ENCODE data around the gene CFAP299. TPM values are rescaled to one million over a fixed set of nuclear protein-coding genes. Genes with fewer than 3 reads are reported as not detected.
"Not testable (repeated sequence)": the region's sequence is repeated elsewhere in the genome, so short reads cannot be mapped to it uniquely, and the experiment has no call there.

Gene CFAP299
- total RNA-seq, 2 donors from 2014 or later, result 0.17 TPM; not detected in 1

DNA sequence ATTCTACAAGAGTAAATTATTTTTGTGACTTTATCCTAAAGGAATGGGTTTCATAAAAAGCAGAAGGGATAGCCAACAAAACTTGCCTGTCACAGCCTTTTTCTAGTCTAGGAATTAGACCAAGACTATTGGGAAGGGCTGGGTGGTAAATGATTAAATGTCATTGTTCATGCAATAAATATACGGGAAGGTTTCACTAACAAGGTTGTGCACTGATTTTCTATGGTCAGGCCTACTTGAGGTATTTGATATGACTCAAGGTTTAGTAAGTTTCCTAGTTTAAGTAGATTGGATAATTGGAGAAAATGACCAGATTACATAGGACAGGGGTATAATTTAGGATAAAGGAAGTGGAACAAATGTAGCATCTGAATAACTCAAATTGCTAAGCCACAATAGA is 445.9 kb downstream of the CFAP299 start:
- Histone ChIP-seq H3K9me3 (no peaks in the 10 kb centered on the region), H3K4me1 (replicated peaks) (no peaks in the 10 kb centered on the region), H3K27ac (no peak overlapping the region), H3K36me3 (no peaks in the 10 kb centered on the region), H3K4me3 (no peak overlapping the region), H3K27me3 (replicated peaks; ENCODE audit: insufficient read depth) (no peaks in the 10 kb centered on the region)
- WGBS, result 62% methylated on average over 1 of the region's 1 CpG
- intact Hi-C loops (cut with DNase I), result no loop called here
- DNase-seq (ENCODE audit: low spot score), result no peak
- TF ChIP-seq POLR2AphosphoS5 (IDR thresholded peaks at IDR 0.05), result no peak
- TF ChIP-seq POLR2A (IDR thresholded peaks at IDR 0.05), result no peak
- TF ChIP-seq, protein P1, sequence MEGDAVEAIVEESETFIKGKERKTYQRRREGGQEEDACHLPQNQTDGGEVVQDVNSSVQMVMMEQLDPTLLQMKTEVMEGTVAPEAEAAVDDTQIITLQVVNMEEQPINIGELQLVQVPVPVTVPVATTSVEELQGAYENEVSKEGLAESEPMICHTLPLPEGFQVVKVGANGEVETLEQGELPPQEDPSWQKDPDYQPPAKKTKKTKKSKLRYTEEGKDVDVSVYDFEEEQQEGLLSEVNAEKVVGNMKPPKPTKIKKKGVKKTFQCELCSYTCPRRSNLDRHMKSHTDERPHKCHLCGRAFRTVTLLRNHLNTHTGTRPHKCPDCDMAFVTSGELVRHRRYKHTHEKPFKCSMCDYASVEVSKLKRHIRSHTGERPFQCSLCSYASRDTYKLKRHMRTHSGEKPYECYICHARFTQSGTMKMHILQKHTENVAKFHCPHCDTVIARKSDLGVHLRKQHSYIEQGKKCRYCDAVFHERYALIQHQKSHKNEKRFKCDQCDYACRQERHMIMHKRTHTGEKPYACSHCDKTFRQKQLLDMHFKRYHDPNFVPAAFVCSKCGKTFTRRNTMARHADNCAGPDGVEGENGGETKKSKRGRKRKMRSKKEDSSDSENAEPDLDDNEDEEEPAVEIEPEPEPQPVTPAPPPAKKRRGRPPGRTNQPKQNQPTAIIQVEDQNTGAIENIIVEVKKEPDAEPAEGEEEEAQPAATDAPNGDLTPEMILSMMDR (IDR thresholded peaks at IDR 0.05), result no peak

DNA sequence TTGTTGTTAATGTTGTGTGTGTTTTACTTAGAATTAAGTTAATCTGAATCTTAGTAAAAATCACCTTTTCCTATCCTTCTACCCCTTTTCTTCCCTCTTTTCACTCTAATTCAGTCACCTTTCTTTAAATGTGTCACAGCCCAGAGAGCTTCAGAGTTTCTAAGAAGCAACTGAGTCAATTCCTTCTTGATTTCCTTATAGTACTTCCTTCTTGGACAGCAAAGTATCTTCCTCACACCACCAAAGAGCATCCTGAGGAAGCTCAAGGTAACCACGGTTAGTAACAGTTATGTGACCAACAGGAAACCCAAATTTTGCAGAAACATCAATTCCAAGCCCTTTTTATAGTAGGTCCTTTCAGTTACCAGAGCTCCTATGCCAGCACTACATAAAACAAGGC is 451.8 kb downstream of the CFAP299 start:
- no peaks in the 10 kb centered on the region for H3K36me3 ChIP-seq
- H3K9me3 ChIP-seq, result no peaks in the 10 kb centered on the region
- H3K27me3 ChIP-seq (replicated peaks; ENCODE audit: insufficient read depth), result no peaks in the 10 kb centered on the region
- TF ChIP-seq, protein P1 (IDR thresholded peaks at IDR 0.05), result no peak
- TF ChIP-seq POLR2A (IDR thresholded peaks at IDR 0.05) (no peak), POLR2AphosphoS5 (IDR thresholded peaks at IDR 0.05) (no peak)
- intact Hi-C loops (cut with DNase I), result no loop called here
- no peaks in the 10 kb centered on the region for H3K4me1 ChIP-seq (replicated peaks)
- no peak overlapping the region for H3K27ac ChIP-seq
- DNase-seq (ENCODE audit: low spot score), result no peak
- 80% methylated on average over 1 of the region's 1 CpG for WGBS
- H3K4me3 ChIP-seq, result no peak overlapping the region

DNA sequence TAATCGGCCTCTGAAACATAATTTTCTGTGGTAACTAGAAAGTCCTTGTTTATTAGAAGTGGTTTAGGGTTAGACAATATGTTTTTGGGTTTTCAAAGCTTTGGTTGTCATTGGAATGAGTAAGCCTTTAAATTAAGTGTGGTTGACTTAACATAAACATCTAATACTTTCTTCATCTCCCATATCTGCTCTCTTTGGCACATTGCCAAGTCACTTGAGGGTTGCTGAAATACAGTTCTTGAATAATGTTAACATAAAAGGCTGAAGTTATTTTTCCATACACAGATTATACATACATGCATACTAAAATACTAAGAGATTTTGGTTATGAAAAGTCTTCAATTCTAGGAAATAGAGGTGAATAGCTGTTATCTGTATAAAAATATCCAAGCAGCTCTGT is 453.3 kb downstream of the CFAP299 start:
- no peak for TF ChIP-seq POLR2AphosphoS5 (IDR thresholded peaks at IDR 0.05)
- TF ChIP-seq POLR2A (IDR thresholded peaks at IDR 0.05), result no peak
- TF ChIP-seq, protein P1 (IDR thresholded peaks at IDR 0.05), result no peak
- Histone ChIP-seq H3K4me3 (no peak overlapping the region), H3K4me1 (replicated peaks) (no peaks in the 10 kb centered on the region), H3K27ac (no peak overlapping the region), H3K27me3 (replicated peaks; ENCODE audit: insufficient read depth) (no peaks in the 10 kb centered on the region), H3K36me3 (no peaks in the 10 kb centered on the region), H3K9me3 (no peaks in the 10 kb centered on the region)
- no peak for DNase-seq (ENCODE audit: low spot score)
- intact Hi-C loops (cut with DNase I), result no loop called here
- WGBS, result 74% methylated on average over 1 of the region's 1 CpG

DNA sequence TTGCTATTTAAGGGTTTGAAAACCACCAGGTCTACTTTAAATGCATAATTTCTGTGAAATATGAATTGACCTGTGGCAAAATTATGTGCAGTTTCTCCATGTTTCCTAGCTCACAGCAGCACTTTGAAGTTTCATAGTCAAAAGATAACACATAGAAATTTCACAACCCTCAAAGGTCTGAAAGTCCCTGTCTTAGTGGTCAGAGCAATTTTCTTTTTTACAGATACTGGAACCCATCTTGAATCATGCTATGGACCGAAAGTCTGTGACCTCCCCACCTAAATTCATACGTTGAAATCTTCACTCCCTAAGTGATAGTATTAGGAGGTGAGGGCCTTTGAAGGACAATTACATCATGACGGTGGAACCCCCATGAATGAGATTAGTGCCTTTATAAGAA is 454.6 kb downstream of the CFAP299 start:
- no peaks in the 10 kb centered on the region for H3K27me3 ChIP-seq (replicated peaks; ENCODE audit: insufficient read depth)
- intact Hi-C loops (cut with DNase I), result no loop called here
- H3K27ac ChIP-seq, result no peak overlapping the region
- no peaks in the 10 kb centered on the region for H3K36me3 ChIP-seq
- WGBS, result 95% methylated on average over 3 of the region's 3 CpGs
- H3K4me1 ChIP-seq (replicated peaks), result no peaks in the 10 kb centered on the region
- no peaks in the 10 kb centered on the region for H3K9me3 ChIP-seq
- H3K4me3 ChIP-seq, result no peak overlapping the region
- no peak for DNase-seq (ENCODE audit: low spot score)
- TF ChIP-seq POLR2AphosphoS5 (IDR thresholded peaks at IDR 0.05) (no peak), POLR2A (IDR thresholded peaks at IDR 0.05) (no peak)
- TF ChIP-seq, protein P1 (IDR thresholded peaks at IDR 0.05), result no peak

DNA sequence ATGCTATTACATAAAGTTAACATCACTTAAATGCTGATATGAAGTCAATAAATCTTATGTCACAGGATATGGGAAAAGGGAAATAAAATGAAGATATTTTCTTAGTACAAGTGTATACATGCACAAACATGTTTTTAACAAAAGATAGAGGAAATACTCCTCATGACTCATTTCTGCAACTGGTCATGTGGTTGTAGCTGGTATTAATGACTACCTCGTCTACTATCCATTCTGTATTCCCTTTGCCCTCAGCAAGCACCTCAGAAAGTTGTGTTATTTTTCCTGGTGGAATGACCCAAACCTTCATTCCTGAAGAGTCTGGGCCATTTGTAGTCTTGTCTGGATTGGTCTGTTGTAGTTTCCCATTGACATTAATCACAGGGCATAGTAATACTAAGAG is 458.1 kb downstream of the CFAP299 start:
- H3K4me1 ChIP-seq (replicated peaks); H3K9me3 ChIP-seq; H3K27ac ChIP-seq; DNase-seq (ENCODE audit: low spot score); H3K27me3 ChIP-seq (replicated peaks; ENCODE audit: insufficient read depth); H3K4me3 ChIP-seq; H3K36me3 ChIP-seq; intact Hi-C loops (cut with DNase I): not testable (repeated sequence)
- WGBS, result 75% methylated on average over 1 of the region's 1 CpG
